ENCODE results near the gene PPP6R3.

PPP6R3 gene

DNA sequence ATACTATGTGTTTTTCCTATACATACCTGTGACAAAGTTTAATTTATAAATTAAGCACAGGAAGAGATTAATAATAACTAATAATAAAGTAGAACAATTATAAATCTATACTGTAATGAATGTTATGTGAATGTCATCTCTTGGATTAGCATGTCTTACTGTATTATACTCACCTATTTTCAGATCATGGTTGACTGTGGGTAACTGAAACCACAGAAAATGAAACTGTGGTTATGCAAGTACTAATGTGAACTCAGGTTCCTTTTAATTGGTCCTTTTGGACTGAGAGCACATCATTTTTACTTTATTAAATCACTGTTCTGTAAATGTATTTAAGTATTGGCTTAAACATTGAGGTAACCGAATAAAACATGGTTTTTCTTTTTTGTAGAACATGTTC lies 108.8 kb downstream of the PPP6R3 start:
- DNase-seq: no peak

DNA sequence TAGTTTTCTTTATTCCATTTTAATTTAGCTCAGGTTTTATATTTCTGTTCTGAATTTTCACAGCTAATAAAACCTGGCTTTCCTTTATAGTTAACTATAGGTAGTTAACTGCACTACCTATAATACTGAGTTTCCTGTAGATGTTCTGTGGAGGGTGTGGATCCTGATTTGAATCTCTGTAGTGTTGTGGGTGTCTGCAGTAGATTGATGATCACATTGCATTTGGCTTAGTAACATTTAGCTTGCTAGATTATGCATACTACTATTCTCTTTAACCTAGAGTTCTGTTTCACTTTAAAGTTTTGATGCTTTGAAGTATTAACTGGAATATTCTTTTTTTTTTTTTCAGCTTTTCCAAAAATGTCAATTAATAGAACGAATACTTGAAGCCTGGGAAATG lies 110.1 kb downstream of the PPP6R3 start:
- no peak for DNase-seq

DNA sequence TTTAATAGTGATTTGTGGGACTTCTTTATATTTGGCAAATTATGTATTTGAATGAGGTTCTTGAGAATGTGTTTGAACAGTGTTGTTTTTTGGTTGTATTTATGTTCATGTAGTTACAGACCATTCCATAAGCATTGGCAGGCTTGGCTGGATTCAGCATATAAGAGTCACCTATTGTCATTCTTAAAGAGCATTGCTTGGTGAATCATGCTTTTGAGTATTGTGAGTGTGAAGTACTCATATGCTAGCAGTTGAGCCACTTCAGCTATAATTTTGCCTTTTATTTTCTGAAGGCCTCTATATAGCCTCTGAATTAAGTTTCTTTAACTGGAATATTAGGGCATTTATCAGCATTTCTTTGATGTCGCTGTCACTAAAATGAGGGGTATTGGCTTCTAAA lies 113.8 kb downstream of the PPP6R3 start:
- DNase-seq: no peak

DNA sequence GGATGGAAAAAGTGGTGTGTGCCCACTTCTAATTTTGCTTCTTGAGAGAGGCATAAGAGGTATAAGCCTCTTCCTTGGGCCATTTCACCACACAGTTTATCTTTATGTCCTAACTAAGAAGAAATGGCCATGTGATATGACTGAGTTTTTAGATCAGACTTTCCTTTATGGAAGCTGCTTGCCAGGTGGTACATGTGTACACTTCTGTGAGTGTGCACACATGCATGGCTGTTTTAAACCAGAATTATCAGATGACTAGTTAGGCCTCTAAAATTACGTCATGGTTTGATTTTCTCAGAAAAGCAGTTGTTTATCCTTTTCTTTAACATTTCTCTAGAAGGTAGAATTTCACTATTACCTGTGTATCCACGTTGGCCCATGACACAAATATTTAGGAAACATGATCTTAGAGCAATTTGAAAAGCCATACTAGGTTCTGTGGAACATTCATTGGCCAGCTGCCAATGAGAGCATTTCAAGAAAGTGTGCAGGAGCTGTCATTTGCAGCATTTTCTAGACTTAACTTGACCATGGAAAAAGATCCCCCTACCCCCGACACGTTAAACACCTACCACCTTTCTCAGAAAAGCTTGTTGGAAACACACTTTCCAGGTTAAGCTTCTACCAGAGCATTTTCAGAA lies 114.6 kb downstream of the PPP6R3 start:
- DNase-seq: no peak

DNA sequence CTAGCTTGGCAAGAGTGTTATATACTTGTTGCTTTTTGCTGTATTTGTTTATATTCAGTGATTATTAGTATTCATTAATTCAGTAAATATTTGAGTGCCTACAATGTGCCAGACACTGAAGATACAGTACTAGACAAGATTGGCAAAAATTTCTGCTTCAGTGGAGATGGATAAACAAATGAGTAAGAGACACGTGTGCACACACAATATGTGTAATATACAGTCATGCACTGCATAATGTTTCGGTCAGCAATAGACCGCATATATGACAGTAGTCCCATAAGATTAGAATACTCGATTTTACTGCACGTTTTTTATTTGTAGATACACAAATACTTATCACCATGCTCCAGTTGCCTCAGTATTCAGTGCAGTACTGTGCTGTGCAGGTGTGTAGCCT lies 118.9 kb downstream of the PPP6R3 start:
- DNase-seq: no peak

DNA sequence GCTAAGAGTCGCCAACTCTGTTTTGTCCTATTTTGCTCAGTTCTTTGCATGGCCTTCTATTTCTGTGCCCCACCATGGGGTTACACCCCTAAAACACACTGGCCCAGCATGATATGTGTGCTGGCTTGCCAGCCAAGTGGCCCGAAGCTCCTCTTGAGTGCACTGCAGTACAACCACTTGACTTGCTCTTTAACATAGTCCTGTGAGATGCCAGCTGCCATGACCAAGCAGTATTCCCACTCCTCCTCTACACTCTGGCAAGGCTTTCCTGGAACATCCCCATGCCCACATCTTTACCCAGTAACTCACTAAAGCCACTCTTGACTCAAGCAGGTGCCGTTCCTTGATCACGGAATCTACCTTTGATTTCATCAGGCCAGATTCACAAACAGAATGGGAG lies 120.9 kb downstream of the PPP6R3 start:
- DNase-seq: no peak

DNA sequence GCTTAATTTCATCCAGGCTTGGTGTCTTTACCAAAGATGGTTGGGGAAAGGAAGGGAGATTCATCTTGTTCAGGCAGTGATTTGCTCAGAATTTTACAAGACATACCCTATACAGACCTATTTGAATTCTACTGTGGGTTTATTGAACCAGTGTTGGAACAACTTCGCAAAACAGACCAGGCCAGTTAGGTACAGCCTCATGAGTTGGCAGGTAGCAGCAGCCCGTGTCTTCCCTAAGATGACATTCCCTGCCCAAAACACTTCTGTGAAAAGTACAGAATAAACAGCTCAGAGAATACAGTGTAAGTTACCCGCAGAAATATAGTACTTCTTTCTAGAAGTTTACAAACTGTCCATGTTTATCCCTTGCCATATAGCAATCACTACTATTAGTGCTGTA lies 121.3 kb downstream of the PPP6R3 start:
- no peak for DNase-seq

DNA sequence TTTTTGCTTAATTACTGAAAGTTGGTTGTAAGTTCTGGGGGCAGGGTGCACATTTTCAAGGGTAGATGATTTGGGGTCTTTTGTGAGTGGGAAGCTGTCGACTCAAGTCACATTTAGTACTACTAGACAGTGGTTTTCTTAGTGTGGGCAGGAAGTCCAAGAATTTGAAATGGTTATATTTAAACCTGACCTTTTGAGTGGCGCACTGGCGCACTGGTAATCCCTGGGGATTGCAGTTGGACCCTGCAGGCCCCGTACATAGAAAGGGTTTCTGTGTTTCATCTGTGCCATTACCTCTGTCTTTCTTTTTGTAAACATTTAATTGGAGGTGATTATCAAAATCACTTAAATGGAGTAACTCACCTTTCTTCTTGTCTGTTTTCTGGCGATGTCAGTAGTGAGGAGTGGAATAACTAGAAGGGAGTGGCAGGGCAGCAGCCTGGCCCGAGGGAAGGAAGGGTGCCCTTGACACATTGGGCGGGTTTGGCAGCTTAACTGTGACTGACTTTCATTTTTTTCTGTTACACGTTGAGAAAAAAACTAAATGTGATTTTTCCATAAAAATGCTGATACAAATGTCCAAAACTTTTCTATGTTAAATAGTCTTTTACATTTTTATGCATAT lies 122.0 kb downstream of the PPP6R3 start:
- DNase-seq: no peak

DNA sequence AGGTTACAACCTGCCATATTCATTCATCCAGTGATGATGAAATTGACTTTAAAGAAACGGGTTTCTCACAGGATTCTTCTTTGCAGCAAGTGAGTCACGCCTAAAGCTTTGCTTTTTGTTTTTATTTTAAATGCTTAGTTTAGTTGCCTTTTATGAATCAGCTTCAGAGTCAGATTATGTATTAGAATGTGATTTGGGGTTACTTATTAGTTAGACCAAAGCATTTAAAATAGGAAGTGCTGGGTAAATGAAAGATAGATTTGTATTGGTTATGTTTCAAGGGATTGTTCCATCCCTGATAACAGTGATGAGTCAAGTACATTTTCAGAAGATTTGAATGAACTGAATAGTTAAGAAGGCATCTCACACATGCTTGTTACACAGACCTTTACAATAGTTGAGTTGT lies 122.5 kb downstream of the PPP6R3 start:
- no peak for DNase-seq

DNA sequence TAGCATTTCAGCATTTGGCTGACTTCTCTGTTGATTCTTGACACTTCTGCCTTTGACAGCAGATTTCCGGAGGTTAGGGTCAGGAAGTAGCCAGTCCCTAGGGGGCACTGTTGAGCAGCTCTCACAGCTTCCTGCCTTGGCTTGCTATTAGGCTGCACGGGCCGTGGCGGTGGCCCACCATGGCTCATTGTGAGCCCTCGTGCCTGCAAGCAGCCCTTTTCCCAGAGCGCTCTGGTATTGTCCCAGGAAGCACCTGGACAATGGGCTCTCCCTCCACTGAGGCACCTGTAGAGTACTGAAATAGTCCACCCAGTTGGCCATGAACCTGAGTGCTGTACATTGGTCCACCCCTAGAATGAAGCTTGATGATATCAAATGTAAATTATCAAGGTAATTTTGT lies 123.5 kb downstream of the PPP6R3 start:
- peak; percentile 22 for DNase-seq

DNA sequence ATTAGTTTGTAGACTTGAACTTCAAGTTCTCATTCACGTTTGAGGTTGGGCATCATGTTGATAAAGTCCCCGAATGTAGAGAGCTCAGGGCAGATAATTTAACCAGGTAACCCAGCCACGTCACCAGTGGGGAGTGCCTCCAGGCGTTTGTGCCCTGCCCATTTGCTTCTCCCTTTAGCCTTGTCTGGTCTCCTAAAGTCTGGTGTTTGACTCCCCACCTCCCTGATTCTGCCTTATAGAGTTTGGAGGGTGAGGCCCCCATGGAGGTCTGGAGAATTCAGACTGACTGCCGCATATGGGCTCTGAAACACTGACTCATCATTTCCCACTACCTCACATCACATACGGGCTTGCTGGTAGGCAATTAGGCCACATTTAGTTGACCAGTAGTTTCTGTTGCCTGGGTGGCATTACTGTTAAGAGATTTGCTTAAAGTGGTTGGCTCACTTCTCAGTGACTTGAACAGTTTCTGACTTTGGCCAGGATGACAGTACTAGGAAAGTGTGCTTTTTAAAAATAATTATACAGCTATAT lies 124.5 kb downstream of the PPP6R3 start:
- DNase-seq: no peak

DNA sequence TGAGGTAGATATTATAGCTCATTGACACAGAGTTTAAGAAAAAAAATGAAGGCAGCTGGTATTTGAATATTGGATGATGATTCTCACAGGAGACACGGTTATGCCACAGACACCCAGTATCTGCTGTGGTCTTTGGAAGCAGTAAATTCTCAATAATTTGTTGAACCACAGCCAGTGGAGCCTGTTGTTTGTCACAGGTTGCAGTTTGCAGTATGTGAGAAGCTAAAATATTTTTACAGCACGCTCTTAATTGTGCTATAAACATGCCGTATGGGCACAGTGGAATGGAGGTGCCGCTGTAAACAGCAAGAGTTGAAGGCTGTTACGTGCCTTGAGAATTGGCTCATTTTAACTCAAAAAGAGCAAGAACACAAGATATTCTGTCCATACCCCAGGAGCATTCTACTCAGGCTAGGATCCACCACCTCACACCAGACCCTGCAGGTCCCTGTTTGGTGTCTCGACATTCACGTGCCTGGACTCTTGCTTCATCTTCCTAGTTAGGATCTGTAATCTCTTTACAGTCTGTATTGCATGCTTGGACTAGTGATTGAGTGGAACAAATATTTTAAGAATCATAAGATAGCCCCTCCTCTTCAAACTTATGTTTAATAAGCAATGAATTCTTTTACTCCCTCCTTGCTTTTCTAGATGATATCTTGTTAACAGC lies 129.1 kb downstream of the PPP6R3 start:
- no peak for DNase-seq

DNA sequence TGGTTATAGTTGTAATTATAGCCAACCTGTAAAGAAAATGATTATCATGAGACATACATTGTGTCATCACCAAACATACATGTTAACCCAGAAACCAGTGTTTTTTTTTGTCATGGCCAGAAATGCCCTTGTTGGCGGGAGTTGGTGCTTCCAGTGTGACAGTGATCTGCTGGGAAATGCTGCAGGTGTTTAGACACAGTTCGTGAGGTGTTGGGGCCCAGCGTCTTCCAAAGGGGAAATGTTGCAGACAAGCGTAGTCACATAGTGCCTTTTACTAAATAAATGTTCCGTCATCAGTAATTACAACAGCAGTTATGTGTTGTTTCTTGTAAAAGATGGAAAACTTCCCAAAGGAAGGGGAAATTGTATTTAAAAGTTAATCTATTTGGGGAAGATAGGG lies 131.2 kb downstream of the PPP6R3 start:
- DNase-seq: no peak

DNA sequence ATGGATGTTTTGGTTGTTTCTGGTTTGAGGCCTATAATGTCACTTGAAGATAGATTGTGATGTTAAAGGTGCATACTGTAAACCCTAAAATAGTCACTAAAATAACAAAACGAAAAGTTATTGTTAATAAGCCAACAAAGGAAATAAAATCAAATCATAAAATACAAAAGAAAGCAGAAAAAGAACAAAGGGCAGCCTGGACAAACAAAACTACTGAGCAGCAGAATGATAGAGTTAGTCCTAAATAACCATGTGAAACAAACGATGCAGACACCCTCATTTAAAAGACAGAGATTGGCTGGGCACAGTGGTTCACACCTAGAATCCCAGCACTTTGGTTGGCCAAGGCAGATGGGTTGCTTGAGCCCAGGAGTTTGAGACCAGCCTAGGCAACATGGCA lies 132.9 kb downstream of the PPP6R3 start:
- no peak for DNase-seq

DNA sequence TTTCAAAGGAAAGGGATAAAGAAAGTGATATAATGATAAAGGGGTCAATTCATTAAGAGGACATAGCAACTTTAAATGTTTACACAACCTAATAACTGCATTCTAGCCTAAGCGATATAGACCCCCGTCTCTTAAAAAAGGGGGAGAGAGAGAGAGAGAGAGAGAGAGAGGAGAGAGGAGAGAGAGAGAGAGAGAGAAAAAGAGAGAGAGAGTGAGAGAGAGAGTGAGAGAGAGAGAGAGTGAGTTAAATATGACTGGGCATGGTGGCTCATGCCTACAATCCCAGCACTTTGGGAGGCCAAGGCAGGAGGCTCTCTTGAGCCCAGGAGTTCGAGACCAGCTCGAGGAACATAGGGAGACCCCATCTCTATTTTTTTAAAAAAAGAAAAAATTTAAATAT lies 133.6 kb downstream of the PPP6R3 start:
- no peak for DNase-seq

DNA sequence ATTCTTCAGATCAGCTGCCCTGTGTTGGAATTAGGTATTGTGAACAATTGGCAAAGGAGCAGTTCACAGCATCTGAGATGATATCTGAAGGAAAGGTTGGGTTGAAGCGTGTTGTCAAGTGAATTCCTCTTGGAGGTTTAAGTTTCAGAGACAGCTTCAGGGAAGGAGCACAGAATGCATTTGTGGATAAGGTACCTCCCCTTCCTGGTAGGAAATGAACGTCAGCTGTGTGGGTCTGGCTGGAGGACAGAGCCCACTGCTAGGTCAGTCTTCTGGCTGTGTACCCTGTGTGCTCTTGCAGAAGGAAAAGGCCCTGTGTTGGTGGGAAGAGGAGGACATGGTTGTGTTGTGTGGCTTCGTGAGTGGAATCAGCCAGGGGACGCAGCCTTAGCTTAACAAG lies 135.7 kb downstream of the PPP6R3 start:
- no peak for DNase-seq

DNA sequence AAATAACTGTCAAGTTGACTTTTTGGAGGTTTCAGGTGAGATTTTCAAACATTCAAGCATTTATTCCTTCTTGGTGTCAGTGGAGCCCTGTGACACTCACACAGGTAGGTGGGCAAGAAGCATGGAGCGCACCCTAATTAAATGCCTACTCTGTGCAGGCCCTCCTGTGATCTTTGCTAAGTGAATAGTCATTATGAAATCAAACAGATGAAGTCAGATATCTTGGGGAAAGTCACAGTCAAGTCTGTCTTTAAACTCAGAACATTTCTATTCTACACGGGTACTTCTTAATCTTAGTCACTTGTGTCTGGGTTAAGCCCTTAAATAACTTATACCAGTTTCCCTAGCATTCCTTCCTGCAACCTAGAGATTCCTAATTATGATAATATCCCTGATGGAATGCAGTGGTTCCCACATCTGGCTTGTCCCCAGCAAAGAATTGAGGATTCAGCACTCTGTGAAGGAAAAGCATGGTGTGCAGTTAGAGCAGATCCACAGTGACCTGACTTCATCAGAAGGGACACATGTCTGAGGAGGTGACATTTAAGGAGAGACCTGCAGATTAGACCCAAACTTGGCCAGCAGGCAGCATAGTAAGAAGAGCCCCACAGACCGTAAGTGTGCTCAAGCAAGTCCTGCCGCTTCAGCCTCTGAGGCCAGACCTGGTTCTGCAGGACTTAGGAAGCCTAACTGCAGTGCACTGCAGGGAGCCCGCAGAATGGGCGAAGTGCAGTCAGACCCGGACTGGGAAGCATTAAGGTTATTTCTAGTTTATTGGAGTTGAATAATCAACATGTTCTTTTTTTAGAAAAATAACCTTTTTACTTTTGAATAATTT lies 138.5 kb downstream of the PPP6R3 start:
- no peak for DNase-seq

DNA sequence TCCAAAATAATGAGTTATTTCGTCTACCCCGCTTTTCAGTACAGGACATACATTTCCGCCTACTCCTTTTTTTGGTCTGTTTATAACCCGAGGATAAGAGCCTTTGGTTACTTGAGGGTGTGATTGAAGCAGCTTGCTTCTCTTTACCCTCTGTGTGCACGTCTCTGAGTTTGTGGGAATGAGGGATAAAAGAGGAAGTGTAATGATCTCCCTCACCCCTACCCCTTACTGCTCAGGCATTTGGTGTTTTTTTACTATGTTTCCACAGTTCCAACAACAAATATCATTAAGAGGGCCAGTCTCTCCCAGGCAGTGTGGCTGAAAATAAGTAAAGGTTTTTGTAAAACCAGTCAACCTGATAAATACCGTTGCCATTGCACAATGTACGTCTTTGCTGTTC lies 140.6 kb downstream of the PPP6R3 start:
- no peak for DNase-seq

DNA sequence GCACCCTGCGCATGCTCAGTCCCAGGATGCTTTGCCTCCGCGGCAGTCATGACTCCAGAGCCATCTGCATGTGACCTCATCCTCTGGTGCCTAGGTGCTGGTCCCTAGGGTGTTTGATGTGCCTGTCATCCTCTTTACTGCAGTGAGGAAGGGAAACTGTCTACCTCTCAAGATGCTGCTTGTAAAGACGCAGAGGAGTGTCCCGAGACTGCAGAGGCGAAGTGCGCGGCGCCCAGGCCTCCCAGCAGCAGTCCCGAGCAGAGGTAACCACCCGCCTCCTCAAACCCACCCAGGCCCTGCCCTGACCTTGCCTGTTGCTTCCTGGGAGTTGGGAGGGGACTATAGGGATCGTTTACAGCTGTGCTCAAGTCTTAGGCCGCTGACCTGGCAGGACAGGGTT lies 149.2 kb downstream of the PPP6R3 start:
- DNase-seq: no peak

DNA sequence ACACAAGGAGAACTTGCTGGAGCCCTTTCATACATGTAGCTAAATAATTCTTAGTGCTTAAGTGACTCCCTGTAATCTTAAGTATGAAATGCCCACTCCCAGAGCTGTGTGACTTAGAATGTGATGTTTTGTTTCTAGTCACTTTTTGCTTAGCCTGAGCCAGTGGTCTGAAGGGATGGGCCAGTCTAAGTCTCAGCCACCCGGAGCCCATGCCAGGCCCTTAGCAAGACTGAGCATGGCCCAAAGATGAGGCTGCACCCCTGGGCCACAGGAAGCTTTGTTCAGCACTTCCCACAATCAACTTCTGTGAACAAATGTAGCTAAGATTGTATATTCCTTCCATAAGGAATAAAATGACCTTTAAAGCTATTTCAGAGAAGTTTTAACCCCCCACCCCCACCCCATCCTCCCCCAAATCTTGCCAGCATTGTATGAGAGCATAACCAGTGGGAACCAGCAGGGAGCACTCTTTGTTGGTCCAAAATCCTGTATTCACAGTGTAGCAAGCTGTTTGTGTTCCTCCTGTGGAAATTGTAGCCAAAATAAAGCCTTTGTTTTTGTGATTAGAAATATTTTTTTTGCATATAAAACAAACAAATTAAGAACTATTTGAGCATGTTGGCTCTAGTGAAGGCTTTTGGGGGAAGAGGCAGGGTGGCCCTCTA lies 150.0 kb downstream of the PPP6R3 start:
- DNase-seq: no peak

DNA sequence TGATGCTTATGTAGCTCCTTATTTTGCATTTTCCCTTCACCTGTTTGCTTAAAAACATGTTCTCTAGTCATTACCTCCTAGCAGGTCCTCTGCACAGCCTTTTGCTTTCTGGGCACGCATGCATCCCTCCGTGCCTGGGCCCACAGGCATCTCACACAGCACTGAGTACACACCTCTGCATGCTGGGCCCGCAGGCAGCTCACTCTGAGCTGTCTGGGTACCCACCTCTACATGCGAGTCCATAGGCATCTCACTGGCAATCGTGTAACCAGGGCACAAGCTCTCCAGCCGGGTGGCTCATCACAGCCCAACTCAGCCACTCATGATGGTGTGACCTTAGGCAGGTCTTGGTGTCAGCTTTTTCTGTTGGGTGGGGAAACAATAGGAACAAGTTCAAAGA lies 155.1 kb downstream of the PPP6R3 start:
- DNase-seq: no peak

DNA sequence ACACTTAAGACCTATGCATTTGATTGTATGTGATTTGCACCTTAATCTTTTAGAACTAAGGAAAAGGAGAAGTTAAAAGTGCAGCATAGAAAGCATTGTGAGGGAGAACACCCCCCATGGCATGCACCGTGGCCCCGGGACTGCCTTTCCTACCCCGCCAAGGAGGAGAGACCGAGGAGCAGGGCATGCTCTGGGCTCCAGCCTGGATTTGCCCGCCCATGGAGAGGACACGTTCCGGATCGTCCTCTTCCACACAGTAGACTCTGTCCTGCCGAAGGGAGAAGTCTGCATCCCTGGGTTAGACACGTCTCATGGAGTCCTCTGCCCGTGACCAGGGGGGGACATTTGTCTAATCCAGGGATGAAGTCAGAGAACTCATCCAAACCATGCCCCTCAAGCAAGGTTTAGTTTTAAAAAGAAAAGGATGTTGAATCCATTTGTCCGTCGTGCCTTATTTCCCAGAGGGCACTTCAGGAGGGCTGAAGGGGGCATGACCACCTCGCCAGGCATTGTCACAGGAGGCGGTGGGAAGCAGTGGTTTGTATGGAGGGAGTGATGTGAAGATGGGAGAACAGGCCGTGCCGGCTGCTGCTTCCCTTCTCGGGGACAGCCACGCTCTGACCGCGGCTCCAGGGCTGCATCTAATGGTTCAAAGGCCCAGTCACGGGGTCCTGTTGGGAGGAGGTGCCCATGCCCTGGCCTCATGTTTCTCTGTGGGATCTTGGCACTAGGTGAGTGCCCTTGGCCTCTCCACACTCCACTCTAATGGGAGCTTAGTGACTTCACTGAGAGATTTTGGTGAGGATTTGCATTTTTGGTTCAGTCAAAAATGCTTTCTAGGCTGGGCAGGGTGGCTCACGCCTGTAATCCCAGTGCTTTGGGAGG lies 157.6 kb downstream of the PPP6R3 start:
- DNase-seq: no peak

Data from KG1 (cell line).